ENCODE results near the gene WWOX.
A peak's percentile ranks its signal among the peaks of the same experiment; 100 is the strongest.
"Not testable (repeated sequence)": the region's sequence is repeated elsewhere in the genome, so short reads cannot be mapped to it uniquely, and the experiment has no call there.

Gene WWOX

DNA sequence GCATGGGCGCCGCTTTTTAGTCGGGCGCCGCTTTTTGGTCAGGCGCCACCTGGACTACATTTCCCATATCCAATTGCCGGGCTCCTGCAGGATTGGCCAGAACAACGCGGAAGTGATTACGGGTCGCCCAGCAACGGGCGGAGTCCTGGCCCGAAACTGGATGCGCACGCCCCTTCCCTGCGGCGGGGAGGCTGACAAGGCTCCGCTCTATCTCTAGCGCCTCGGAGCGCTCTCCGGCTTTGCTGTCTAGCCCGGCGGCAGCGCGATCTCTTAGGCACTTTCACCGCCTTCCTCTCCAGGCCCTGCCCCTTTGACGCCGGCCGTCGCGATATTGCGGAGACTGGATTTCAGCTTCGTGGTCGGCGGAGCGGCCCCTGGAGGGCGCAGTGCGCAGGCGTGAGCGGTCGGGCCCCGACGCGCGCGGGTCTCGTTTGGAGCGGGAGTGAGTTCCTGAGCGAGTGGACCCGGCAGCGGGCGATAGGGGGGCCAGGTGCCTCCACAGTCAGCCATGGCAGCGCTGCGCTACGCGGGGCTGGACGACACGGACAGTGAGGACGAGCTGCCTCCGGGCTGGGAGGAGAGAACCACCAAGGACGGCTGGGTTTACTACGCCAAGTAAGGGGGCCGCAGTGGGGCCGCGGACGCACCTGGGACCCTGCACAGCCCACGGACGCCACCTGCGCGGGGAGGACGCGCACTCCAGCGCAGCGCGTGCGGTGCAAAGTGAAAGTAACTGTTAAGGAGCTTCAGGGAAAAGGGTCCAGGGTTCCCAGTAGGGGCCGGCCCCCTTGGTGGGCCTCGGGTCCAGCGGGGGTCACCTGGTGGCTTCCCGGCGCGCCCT, at the start of gene WWOX:
Gene WWOX, plus strand, starts transcription at position 384 of the 841 bp plus-strand sequence.
- peak; percentile 90 for DNase-seq

DNA sequence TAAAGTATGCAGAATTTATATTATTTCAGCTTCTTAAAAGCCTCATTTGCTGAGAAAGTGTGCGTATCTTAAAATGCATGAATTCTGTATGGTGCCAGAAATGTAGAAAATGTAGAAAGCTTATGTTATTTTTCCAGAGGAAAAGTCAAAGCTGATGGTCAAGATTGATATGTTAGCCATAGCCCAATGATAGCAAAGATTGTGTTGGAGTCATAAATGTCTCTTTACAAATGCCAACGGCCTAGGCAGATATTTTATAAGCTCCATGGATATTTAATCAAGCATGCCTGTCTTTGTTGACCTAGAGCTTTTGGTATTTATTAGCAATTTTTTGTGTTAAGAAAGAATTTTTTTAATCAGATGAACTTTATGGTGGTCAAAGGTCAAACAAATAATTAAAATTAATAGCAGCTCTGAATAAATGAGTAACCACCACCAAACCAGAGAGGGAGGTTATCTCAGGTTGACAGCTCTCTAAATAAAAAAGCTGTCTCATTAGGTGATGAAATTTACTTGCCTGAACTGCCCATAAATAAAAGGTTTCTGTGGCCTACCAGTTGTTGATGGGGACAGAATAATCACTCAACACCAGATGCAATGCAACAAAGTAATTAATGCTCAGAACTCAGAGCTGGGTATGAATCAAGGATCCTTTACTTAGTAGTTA, 48.6 kb upstream of the WWOX start:
- DNase-seq: no peak

DNA sequence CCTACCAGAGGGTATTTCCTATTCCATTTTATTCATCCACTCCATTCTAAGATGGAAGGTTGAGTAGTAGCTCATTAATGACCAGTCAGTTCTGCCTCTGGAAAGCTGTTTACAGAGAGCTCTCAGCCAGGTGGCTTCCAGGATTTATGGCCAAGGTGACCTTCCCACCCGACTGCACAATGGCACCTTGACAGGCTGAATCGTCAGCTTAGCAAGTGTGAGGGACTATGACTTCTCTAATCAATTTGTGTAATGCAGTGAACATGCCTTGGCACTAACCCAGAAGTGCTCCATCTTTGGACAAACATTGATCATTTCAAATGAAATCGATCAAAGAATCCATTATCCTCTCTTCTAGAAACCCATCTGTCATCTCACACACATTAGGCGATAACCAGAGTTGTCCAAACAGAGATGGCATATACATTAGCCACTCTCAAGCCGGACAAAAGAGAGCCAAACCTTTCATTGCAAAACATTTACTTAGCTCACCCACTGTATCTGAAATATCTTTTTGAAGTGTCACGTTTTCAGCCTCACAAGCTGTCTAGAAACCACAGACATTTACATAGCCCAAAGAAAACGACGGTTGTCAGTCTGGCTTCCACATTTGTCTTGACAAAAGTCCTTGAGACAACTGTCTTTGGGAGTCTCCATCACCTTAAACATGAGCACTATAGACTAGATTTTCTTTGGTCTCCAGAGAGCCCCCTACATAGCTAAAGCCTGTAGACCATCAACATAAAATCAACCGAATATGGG, 41.5 kb upstream of the WWOX start:
- DNase-seq: no peak

DNA sequence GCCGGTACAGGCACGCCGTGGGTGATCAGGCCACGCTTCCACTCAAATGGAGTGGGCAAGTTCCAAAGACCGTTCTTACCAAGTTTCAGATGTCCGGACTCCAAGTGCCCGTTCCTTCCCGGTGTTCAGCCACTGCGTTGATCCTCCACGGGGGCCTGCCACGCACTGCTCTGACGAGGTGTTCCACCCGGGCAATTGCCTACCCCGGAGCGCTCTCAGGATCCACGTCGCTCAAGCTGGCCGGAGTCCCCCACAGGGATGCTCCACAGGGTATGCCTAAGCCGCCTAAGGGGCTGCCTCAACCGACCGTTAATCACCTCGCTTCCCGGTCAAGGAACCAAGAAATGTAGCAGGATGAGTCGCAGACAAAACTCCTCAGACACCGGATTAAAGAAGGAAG, 39.6 kb upstream of the WWOX start:
- DNase-seq: not testable (repeated sequence)

DNA sequence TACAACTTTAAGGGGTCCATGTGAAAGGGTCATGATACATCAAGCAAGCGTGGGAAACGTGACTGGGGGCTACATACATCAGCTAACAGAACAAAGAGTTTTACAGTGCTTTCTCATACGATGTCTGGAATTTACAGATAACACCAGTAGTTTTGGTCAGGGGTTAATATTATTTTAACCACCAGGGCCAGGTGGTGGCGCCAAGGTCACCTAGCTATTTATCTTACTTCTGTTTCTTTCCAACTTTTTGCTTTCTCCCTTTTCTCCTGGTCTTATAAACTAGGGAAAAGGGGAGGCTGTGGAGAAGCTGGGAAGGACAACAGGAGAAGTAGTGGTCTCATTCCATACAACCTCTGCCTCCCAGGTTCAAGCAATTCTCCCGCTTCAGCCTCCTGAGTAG, 39.2 kb upstream of the WWOX start:
- no peak for DNase-seq

DNA sequence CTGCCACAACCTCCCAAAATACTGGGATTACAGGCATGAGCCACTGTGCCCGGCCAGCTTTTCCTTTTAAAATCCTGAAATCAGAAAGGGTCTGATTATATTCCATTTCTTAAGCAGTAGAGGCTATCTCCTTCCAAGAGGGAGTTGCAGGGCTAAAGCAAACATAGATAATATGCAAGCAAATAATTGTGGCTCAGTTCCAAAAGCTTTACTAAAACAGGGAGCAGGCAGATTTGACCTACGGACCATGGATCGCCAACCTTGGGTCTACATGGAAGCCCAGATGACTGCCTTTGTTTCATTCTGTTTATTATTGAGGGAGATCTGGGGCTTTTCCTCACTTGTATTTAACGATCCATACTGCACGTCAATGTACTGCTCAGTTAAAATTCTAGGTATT, 38.6 kb upstream of the WWOX start:
- DNase-seq: no peak

DNA sequence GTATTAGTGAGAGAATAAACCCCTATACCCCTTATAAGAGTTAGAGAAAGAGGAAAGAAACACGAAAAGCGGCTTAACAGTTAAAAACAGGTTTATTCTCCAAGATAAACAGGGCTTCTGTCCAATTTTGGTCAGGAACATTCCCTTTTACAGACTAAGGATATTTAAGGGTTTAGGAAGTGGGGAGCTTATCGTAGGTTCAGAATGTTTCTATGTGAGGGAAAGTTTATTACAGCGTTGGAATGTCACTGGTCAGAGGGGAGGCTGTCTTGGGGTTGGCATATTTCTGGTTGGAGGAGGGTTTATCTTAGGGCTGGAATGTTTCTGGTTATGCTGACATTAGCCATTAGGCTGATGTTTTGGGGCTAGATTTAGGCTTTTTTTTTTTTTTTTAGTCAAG, 34.1 kb upstream of the WWOX start:
- no peak for DNase-seq

DNA sequence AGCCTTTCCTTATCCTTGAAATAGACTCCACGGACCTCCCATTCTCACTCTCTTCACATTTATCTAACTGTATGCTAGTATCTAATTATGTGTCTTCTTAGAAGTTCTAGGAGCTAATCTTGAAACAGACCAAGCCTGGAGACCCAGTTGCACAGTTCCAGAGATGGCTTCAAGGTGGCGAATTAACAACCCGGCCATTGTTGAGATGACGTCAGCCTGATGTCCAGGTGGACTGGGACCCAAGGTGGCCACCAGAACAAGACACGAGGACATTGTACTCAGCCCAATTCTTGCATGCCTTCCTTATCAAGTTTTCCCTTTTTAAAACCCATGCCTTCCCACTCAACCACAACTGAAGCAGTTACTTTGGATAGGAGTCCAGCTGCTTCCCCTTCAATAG, 29.5 kb upstream of the WWOX start:
- no peak for DNase-seq

DNA sequence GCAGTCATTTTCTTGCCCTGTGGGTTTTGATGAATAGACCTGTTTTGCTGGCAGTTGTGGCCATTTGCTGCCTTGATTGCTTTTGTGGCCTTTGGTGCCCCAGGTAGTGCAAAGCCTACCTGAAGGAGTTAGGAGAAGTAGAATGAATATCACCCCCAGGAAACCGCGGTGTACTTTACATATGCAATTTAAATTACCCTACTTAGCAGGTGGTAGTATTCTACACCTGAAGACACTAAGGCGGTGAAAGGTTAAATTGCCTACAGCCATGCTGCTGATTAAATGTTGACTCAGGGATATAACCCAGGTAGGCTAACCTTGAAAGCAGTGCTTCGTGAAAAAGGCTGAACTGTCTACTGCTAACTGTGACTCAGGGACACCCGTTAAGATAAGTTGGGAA, 27.2 kb upstream of the WWOX start:
- DNase-seq: no peak

DNA sequence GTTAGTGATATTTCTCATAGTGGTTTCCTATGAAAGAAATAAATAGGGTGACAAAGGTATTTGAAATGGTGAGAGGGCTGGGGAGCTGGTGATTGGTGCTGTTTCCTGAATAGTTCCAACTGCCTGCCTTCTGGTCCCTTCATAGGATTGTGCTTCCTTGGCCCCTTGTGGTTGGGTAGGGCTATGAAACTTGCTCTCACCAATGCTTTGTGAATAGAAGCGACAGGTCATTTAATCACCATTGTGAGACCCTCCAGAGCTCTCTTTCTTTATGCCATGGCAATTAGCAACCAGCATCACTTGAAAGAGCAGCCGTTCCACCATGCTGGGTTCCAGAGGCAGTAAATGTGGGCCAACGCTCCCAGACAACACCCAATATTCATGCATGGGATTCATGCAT, 23.7 kb upstream of the WWOX start:
- DNase-seq: no peak

DNA sequence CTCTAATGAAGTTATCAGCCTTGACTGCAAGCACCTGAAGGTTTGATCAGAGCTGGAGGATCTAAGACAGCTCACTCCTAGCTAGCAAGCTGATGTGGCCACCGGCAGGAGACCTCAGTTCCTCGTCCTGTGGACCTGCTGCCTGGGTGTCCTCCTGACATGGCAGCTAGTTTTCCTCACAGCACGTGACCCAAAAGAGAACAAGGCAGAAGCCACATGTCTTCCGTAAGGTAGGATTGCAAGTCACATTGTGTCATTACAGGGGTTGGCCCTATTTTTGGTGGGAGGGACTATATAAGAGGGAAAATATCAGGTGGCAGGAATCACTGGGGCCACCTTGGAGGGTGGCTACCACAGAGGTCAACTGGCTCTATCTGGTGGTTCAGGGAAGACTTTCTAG, 18.1 kb upstream of the WWOX start:
- no peak for DNase-seq

DNA sequence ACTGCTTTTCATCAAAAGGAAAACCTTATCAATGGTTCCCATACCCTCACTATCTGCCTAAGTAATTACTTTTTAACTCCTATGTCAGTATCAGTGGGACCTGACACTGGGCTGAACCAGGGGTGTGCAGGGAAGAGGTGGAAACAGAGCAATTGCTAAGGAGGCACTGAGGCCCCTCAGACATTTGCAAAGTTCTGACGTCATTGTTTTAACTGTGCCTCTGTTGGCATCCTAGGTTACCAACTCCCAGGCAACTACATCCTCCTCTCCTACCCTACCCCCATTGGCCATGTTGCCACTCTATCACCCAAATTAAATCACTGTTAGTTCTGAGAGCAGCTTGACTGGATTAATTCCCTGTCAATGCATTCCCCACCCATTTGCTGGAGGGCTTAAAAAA, 8.0 kb upstream of the WWOX start:
- no peak for DNase-seq

DNA sequence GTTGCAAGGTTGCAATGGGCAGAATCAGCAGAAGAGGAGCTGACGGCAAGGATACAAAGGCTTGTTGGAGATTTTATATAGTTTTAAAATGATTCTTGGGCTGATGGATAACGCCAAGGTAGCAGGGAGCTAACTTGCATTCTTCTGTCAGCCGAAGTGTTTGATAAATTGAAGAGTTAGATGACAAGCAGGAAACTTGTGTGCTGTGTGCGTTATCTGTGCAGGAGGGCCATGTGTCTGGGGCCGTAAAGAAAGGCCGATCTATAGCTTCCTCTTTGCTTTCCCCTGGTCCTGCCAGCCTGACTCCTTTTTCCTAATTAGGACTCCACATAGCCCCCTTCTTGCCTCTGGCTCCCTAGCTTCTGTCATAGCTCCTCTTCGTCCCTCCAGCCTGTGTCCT, 6.7 kb upstream of the WWOX start:
- DNase-seq: no peak

DNA sequence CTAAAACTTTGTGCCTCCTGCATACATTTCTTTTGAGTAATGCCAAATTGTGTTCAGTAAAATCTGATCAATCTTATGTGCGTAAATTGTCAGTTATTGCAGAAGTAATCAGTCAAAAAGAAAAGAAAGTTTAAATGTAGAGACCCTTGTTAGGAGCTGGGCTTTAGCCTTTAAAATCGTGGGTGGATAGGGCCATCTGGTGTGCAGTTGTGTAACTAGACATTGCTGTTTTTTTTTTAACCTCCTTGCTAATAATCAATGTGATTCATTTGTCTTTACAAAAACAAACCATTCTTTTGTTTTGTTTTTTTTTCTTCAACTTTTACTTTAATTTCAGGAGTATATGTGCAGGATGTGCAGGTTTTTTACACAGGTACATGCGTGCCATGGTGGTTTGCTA, 5.3 kb upstream of the WWOX start:
- no peak for DNase-seq

DNA sequence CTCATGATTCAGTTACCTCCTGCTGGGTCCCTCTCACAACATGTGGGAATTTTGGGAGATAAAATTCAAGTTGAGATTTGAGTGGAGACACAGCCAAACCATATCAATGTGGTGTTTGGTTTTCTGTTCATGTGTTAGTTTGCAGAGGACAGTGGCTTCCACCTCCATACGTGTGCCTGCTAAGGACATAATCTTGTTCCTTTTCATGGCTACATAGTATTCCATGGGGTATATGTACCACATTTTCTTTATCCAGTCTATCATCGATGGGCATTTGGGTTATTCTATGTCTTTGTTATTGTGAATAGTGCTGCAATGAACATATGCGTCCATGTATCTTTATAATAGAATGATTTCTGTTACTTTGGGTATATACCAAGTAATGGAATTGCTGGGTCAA, 4.5 kb upstream of the WWOX start:
- DNase-seq: no peak

DNA sequence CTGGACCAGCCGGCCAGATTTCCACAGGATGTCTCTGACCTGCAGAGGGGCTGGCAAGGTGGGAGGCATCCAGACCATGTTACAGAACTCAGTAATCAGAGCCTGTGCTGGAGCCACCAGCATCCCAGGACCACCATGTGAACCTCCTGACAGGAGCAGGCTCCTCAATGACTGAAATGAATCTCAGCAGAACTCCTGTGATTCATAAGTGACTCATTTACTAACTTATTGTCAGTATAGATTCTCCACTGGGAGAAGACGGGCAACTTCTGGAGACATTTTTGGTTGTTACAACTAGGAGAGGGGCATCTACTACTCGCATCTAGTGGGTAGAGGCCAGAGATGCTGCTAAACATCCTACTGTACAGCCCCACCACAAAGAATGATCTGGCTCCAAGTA, 3.1 kb upstream of the WWOX start:
- no peak for DNase-seq

DNA sequence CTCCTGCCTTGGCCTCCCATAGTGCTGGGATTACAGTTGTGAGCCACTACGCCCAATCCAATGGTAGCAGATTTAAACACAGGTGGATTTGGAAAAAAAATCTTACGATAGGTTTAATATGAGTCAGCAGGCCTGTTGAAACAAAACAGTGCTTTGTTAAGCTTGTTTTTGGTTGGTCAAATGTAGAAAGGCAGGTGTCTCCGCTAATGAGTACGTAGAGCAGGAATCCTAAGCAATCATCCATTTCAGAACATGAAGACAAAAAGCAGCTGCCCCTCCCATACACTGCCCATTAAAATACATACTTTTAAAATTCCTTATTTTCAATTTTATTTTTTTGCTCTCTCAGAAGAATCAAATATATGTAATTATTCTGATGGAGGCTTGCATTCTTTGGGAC, 1.9 kb upstream of the WWOX start:
- DNase-seq: no peak

DNA sequence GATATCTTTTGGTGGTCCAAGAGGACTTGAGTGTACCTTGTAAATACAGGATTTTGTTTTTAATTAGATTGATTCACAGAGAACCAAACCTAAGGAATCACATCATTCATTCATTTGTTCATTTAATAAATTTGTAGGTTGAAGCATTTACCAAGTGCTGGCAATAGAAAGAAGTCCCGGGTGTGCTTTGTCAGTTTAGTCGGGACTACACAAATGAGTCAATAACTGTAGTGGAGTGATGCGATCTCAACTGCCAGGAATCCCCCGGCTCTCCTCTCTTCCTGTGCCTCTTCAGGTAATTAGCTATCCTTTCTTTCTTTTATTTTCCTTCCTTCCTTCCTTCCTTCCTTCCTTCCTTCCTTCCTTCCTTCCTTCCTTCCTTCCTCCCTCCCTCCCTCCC, 1.4 kb upstream of the WWOX start:
- DNase-seq: no peak

DNA sequence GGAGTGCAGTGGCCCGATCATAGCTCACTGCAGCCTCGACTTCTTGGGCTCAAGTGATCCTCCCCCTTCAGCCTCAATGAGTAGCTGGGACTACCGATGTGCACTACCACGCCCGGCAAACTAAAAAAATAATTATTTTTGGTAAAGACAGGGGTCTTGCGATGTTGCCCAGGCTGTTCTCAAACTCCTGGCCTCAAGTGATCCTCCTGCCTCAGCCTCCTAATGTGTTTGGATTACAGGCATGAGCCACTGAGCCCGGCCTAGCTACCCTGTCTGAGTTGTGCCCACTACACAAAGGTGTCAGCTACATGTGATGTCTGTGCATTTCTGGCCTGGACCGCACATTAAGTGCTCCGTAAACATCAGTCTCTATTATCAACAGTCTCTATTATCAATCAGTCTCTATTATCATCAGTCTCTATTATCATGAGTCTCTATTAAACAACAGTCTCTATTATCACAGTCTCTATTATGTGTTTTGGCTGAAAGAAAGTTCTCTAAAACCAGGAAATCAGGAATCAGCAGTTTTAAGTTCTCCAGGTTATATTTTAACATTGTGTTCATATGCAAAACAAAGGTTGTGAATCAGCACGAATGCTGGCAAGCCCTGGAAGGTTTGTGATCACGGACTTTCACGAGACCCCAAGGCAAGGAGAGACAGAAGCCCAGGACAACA, 721 bp upstream of the WWOX start:
- DNase-seq: no peak

DNA sequence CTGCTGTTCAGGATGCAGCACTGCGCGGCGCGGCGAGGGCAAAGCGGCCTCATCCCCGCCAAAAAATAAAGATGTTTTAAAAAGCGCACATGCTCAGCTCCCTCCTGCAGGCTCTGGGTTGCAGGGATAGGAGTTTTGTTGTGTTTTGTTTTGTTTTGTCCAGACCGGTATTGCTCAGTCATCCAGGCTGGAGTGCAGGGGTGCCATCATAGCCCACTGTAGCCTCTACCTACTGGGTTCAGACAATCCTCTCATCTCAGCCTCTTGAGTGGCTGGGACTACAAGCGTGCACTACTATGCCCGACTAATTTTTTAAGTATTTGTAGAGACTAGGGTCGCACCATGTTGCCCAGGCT, 636 bp downstream of the WWOX start:
- DNase-seq: no peak

DNA sequence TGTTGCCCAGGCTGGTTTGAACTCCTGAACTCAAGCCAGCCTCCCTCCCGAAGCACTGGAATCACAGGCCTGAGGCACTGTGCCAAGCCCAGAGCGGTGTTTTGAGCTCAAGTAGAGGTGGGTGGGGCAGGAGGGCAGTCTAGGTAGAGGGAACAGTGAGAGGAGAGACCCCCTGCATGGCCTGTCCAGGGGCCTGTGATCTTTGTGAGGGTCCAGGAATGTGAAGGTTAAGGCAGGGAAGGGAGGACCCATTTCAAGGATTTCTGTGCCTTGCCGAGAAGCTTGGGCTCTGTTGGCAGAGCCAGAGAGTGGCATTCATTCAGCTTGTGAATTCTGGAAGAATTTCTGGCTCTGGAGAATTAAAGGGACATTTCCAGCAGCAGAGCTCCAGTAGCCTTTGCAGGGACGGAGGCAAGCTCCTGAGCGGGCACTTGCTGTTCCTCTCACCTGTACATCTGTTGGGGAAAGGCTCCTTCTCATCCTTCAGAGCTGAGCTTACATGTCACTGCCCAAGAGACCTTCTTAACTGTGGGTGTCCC, 2.7 kb downstream of the WWOX start:
- no peak for DNase-seq

DNA sequence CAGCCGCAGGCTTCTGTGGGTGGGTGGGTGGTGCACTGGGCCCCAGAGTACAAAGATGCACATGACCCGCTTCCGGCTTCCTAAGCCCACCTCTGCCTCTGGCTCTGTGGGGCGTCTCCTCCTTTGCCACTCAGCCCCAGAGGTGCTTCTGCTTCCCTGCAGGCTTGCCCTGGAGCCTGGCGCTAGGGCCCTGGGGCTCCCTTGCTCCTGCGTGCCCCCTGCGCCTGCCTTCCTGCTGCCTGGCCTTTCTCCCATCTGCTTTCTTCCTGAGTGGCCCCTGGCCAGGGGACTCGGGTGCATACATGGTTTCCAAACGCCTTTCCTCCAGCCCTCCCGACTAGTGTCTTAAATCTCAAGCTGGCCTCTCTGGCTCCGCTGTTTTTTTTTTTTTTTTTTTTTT, 3.4 kb downstream of the WWOX start:
- DNase-seq: no peak

DNA sequence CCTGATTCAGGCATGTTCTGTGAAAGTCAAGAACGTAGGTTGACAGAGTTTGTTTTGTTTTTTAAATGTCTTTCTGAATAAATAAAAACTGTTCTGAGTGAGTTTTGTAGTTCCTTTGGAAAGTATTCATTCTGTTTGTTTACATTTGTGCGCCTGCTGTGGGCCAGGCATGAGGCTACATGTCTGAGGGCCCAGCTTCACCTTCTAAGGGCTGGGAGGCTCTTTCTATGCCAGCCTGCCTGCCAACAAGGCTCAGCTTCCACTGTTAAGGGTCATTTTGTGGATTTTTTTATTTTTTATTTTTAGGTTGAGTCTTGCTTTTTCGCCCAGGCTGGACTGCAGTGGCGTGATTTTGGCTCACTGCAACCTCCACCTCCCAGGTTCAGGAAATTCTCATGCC, 6.1 kb downstream of the WWOX start:
- no peak for DNase-seq
